Upper lobe of left lung (tissue), 4 donors: ENCODE measurements around the gene C1orf21.

Experiments used
- EP300 ChIP-seq, 4 donors: sonication (generic); formaldehyde crosslinking; IDR thresholded peaks; one replicate each; pipeline ENCODE4 v1.5.1; 2017; ENCODE audit warnings: antibody characterized with exemption in 4 of 4, control low read depth in 2 of 4
- POLR2A ChIP-seq, 4 donors: fragments of 450-650 bp; IDR thresholded peaks; one replicate each; pipeline ENCODE4 v1.5.1; 2016 to 2017; ENCODE audit warnings: antibody characterized with exemption in 4 of 4, mild to moderate bottlenecking in 2 of 4
- POLR2AphosphoS5 ChIP-seq, 2 donors: sonication (generic); formaldehyde crosslinking; IDR thresholded peaks; one replicate each; pipeline ENCODE4 v1.5.1; 2017; ENCODE audit warnings: antibody characterized with exemption in 2 of 2
- TF ChIP-seq, protein P1 (sequence below), 6 experiments: fragments of 450-650 bp in 4 of 6; fragments of 200-600 bp in 2 of 6; sonication (generic) in 2 of 6; IDR thresholded peaks; one replicate each; pipeline ENCODE4 v1.5.1; 2016 to 2019; ENCODE audit warnings: antibody characterized with exemption in 6 of 6

DNA sequence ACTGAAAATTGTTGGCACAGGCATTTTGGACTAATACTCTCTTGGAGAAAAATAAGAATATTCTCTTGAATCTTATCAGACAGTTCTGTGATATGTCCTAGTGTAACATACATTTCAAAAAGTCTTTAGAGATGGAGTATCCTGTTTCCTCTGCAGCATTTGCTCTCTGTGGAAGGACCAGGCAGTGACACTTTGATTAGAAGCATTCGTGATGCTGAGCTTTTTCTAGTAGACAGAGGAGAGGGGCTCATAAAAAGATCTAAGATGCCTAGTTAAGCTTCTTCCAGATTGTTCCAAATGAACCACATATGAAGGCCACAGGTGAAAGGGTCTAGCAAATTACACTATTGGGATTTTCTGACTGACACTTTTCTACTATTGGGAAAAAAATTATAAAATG is 120.3 kb downstream of the C1orf21 start:
- TF ChIP-seq, protein P1, sequence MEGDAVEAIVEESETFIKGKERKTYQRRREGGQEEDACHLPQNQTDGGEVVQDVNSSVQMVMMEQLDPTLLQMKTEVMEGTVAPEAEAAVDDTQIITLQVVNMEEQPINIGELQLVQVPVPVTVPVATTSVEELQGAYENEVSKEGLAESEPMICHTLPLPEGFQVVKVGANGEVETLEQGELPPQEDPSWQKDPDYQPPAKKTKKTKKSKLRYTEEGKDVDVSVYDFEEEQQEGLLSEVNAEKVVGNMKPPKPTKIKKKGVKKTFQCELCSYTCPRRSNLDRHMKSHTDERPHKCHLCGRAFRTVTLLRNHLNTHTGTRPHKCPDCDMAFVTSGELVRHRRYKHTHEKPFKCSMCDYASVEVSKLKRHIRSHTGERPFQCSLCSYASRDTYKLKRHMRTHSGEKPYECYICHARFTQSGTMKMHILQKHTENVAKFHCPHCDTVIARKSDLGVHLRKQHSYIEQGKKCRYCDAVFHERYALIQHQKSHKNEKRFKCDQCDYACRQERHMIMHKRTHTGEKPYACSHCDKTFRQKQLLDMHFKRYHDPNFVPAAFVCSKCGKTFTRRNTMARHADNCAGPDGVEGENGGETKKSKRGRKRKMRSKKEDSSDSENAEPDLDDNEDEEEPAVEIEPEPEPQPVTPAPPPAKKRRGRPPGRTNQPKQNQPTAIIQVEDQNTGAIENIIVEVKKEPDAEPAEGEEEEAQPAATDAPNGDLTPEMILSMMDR (IDR thresholded peaks at IDR 0.05): no peak
- no peak for TF ChIP-seq POLR2A (IDR thresholded peaks at IDR 0.05)
- TF ChIP-seq EP300 (IDR thresholded peaks at IDR 0.05): no peak
- TF ChIP-seq POLR2AphosphoS5 (IDR thresholded peaks at IDR 0.05): no peak
